Dendritic cell treated with granulocyte-macrophage colony-stimulating factor and Interleukin-4, amounts not matched to agents 40 ng/mL and 50 ng/mL, for 4 days (primary cell): ENCODE measurements around the gene FAM25A.
A peak's percentile ranks its signal among the peaks of the same experiment; 100 is the strongest.
"Not testable (repeated sequence)": the region's sequence is repeated elsewhere in the genome, so short reads cannot be mapped to it uniquely, and the experiment has no call there.

Source experiments
- H3K27ac Mint-ChIP-seq: one replicate; pipeline ENCODE4 v1.8.0; 2022; ENCODE audit warnings: mild to moderate bottlenecking, mixed read lengths
- H3K27me3 Mint-ChIP-seq: one replicate; pipeline ENCODE4 v1.8.0; 2022; ENCODE audit warnings: mild to moderate bottlenecking, mixed read lengths
- H3K36me3 Mint-ChIP-seq: one replicate; pipeline ENCODE4 v1.8.0; 2022; ENCODE audit warnings: low read depth, mixed read lengths
- H3K4me1 Mint-ChIP-seq: one replicate; pipeline ENCODE4 v1.8.0; 2022; ENCODE audit warnings: low read depth, mixed read lengths
- H3K4me3 Mint-ChIP-seq: one replicate; pipeline ENCODE4 v1.8.0; 2022; ENCODE audit warnings: mild to moderate bottlenecking, moderate library complexity, mixed read lengths
- H3K9me3 Mint-ChIP-seq: one replicate; pipeline ENCODE4 v1.8.0; 2022; ENCODE audit warnings: mixed read lengths
- intact Hi-C: fragments of 100-400 bp; cut with micrococcal nuclease; formaldehyde crosslinking; loops from one replicate; pipeline ENCODE4 v1.15.0; 2022

FAM25A gene

GRCh38 chr10:87020056-87020455, at the start of gene FAM25A:
FAM25A (plus strand) TSS chr10:87020294; CDS start chr10:87020325, 31 bp downstream.
- intact Hi-C loops = not testable (repeated sequence)

GRCh38 chr10:86970982-86971231, 49.2 kb upstream of the FAM25A start:
- H3K27me3 Mint-ChIP-seq = peaks cover 71% of the 10 kb centered on the region
- peak overlapping the region; percentile 90 for H3K4me3 Mint-ChIP-seq
- peak overlapping the region; percentile 95 for H3K27ac Mint-ChIP-seq
- intact Hi-C loops = no loop called here
- no peaks in the 10 kb centered on the region for H3K9me3 Mint-ChIP-seq
- H3K36me3 Mint-ChIP-seq = peaks cover 6% of the 10 kb centered on the region
- peaks cover 49% of the 10 kb centered on the region for H3K4me1 Mint-ChIP-seq

More at GRCh38 chr10:87020056-87020455, at the start of gene FAM25A:
- not testable (repeated sequence) for H3K36me3 Mint-ChIP-seq, H3K4me3 Mint-ChIP-seq, H3K4me1 Mint-ChIP-seq, H3K27me3 Mint-ChIP-seq, H3K9me3 Mint-ChIP-seq
- H3K27ac Mint-ChIP-seq = peak within 1 kb of the TSS; percentile 21

- Mint-ChIP-seq H3K36me3 (peaks cover 6% of the 10 kb centered on the region), H3K27me3 (peaks cover 66% of the 10 kb centered on the region)
- intact Hi-C loops = no loop called here
These were observed 48.7 kb upstream of the FAM25A start for GRCh38 chr10:86971232-86971991.

GRCh38 chr10:86972613-86973380, 47.3 kb upstream of the FAM25A start:
- Mint-ChIP-seq H3K36me3 (peaks cover 6% of the 10 kb centered on the region), H3K9me3 (no peaks in the 10 kb centered on the region), H3K4me1 (peaks cover 39% of the 10 kb centered on the region), H3K27ac (peak overlapping the region; percentile 0), H3K4me3 (no peak overlapping the region), H3K27me3 (peaks cover 55% of the 10 kb centered on the region)
- intact Hi-C loops = no loop called here

More at GRCh38 chr10:86971232-86971991, 48.7 kb upstream of the FAM25A start:
- H3K27ac Mint-ChIP-seq = peak overlapping the region; percentile 95
- no peaks in the 10 kb centered on the region for H3K9me3 Mint-ChIP-seq
- H3K4me1 Mint-ChIP-seq = peaks cover 44% of the 10 kb centered on the region
- peak overlapping the region; percentile 90 for H3K4me3 Mint-ChIP-seq

GRCh38 chr10:86974484-86974883, 45.6 kb upstream of the FAM25A start:
- H3K4me1 Mint-ChIP-seq = peaks cover 22% of the 10 kb centered on the region
- intact Hi-C loops = no loop called here
- H3K36me3 Mint-ChIP-seq = peaks cover 6% of the 10 kb centered on the region
- no peaks in the 10 kb centered on the region for H3K9me3 Mint-ChIP-seq
- no peak overlapping the region for H3K4me3 Mint-ChIP-seq
- H3K27ac Mint-ChIP-seq = no peak overlapping the region
- peaks cover 39% of the 10 kb centered on the region for H3K27me3 Mint-ChIP-seq

GRCh38 chr10:86976362-86977056, 43.6 kb upstream of the FAM25A start:
- Mint-ChIP-seq H3K4me3 (no peak overlapping the region), H3K27me3 (peaks cover 38% of the 10 kb centered on the region), H3K4me1 (peaks cover 5% of the 10 kb centered on the region), H3K27ac (no peak overlapping the region), H3K36me3 (no peaks in the 10 kb centered on the region), H3K9me3 (no peaks in the 10 kb centered on the region)
- intact Hi-C loops = no loop called here

- H3K4me1 Mint-ChIP-seq, H3K27ac Mint-ChIP-seq, H3K9me3 Mint-ChIP-seq, H3K4me3 Mint-ChIP-seq, intact Hi-C loops, H3K36me3 Mint-ChIP-seq: not testable (repeated sequence)
- H3K27me3 Mint-ChIP-seq = peaks cover 20% of the 10 kb centered on the region
These were observed 41.6 kb upstream of the FAM25A start for GRCh38 chr10:86978457-86978856.

- Mint-ChIP-seq H3K27ac (no peak overlapping the region), H3K27me3 (peaks cover 16% of the 10 kb centered on the region), H3K4me1 (no peaks in the 10 kb centered on the region), H3K9me3 (no peaks in the 10 kb centered on the region), H3K4me3 (no peak overlapping the region), H3K36me3 (no peaks in the 10 kb centered on the region)
- intact Hi-C loops = no loop called here
These were observed 40.7 kb upstream of the FAM25A start for GRCh38 chr10:86979296-86979818.

GRCh38 chr10:86979977-86980448, 40.1 kb upstream of the FAM25A start:
- intact Hi-C loops = no loop called here
- H3K27me3 Mint-ChIP-seq = peaks cover 12% of the 10 kb centered on the region
- H3K9me3 Mint-ChIP-seq = no peaks in the 10 kb centered on the region
- no peaks in the 10 kb centered on the region for H3K36me3 Mint-ChIP-seq
- H3K27ac Mint-ChIP-seq = no peak overlapping the region
- no peak overlapping the region for H3K4me3 Mint-ChIP-seq
- H3K4me1 Mint-ChIP-seq = no peaks in the 10 kb centered on the region

- intact Hi-C loops, H3K4me1 Mint-ChIP-seq, H3K9me3 Mint-ChIP-seq, H3K36me3 Mint-ChIP-seq, H3K4me3 Mint-ChIP-seq, H3K27ac Mint-ChIP-seq: not testable (repeated sequence)
- peaks cover 12% of the 10 kb centered on the region for H3K27me3 Mint-ChIP-seq
These were observed 39.1 kb upstream of the FAM25A start for GRCh38 chr10:86981020-86981419.

GRCh38 chr10:86981716-86982115, 38.4 kb upstream of the FAM25A start:
- Mint-ChIP-seq H3K27ac (no peak overlapping the region), H3K36me3 (no peaks in the 10 kb centered on the region), H3K4me1 (no peaks in the 10 kb centered on the region), H3K9me3 (peaks cover 8% of the 10 kb centered on the region), H3K4me3 (no peak overlapping the region), H3K27me3 (peaks cover 12% of the 10 kb centered on the region)
- intact Hi-C loops = no loop called here

GRCh38 chr10:86984498-86984897, 35.6 kb upstream of the FAM25A start:
- H3K4me1 Mint-ChIP-seq, H3K27ac Mint-ChIP-seq, H3K9me3 Mint-ChIP-seq, H3K36me3 Mint-ChIP-seq, intact Hi-C loops, H3K4me3 Mint-ChIP-seq: not testable (repeated sequence)
- H3K27me3 Mint-ChIP-seq = peaks cover 16% of the 10 kb centered on the region

- intact Hi-C loops = no loop called here
- H3K4me1 Mint-ChIP-seq = no peaks in the 10 kb centered on the region
- no peak overlapping the region for H3K4me3 Mint-ChIP-seq
- no peaks in the 10 kb centered on the region for H3K36me3 Mint-ChIP-seq
- H3K27me3 Mint-ChIP-seq = peaks cover 6% of the 10 kb centered on the region
- no peak overlapping the region for H3K27ac Mint-ChIP-seq
- peaks cover 8% of the 10 kb centered on the region for H3K9me3 Mint-ChIP-seq
These were observed 31.6 kb upstream of the FAM25A start for GRCh38 chr10:86988520-86988919.

GRCh38 chr10:86991362-86991761, 28.7 kb upstream of the FAM25A start:
- intact Hi-C loops, H3K36me3 Mint-ChIP-seq, H3K27me3 Mint-ChIP-seq, H3K9me3 Mint-ChIP-seq, H3K27ac Mint-ChIP-seq, H3K4me1 Mint-ChIP-seq, H3K4me3 Mint-ChIP-seq: not testable (repeated sequence)
